ENCODE measurements around the gene FTHL17.

The FTHL17 gene

GRCh38 chrX:31036895-31037294 lies 34.9 kb downstream of the FTHL17 start:
- DNase-seq, result no peak

- DNase-seq, result no peak
These were observed 44.5 kb downstream of the FTHL17 start for GRCh38 chrX:31027351-31027750.

- DNase-seq, result no peak
These were observed 47.0 kb downstream of the FTHL17 start for GRCh38 chrX:31024866-31025265.

- no peak for DNase-seq
These were observed 50.3 kb downstream of the FTHL17 start for GRCh38 chrX:31021537-31021936.
